Tibial nerve (tissue), 4 donors: ENCODE measurements around the gene GDPD5.

Source experiments
- EP300 ChIP-seq, 2 donors: sonication (generic); formaldehyde crosslinking; IDR thresholded peaks; one replicate each; pipeline ENCODE4 v1.6.1; 2017; ENCODE audit warnings: antibody characterized with exemption in 2 of 2, mild to moderate bottlenecking in 1 of 2
- POLR2A ChIP-seq, 2 donors: fragments of 450-650 bp; IDR thresholded peaks; one replicate each; pipeline ENCODE4 v1.6.1; 2017; ENCODE audit warnings: antibody characterized with exemption in 2 of 2, mild to moderate bottlenecking in 2 of 2, moderate library complexity in 2 of 2
- TF ChIP-seq, protein P1 (sequence below), 5 experiments: fragments of 200-600 bp in 3 of 5; fragments of 450-650 bp in 2 of 5; sonication (generic) in 3 of 5; IDR thresholded peaks; one replicate each; pipeline ENCODE4 v1.5.1; 2016 to 2019; ENCODE audit warnings: antibody characterized with exemption in 5 of 5, mild to moderate bottlenecking in 3 of 5, moderate library complexity in 2 of 5

GRCh38 chr11:75505916-75506692 lies 19.6 kb downstream of the GDPD5 start:
- TF ChIP-seq, protein P1, sequence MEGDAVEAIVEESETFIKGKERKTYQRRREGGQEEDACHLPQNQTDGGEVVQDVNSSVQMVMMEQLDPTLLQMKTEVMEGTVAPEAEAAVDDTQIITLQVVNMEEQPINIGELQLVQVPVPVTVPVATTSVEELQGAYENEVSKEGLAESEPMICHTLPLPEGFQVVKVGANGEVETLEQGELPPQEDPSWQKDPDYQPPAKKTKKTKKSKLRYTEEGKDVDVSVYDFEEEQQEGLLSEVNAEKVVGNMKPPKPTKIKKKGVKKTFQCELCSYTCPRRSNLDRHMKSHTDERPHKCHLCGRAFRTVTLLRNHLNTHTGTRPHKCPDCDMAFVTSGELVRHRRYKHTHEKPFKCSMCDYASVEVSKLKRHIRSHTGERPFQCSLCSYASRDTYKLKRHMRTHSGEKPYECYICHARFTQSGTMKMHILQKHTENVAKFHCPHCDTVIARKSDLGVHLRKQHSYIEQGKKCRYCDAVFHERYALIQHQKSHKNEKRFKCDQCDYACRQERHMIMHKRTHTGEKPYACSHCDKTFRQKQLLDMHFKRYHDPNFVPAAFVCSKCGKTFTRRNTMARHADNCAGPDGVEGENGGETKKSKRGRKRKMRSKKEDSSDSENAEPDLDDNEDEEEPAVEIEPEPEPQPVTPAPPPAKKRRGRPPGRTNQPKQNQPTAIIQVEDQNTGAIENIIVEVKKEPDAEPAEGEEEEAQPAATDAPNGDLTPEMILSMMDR (IDR thresholded peaks at IDR 0.05): no peak
- peak in 1 of 2 donors; percentile 17 for TF ChIP-seq EP300 (IDR thresholded peaks at IDR 0.05)
- TF ChIP-seq POLR2A (IDR thresholded peaks at IDR 0.05): no peak
